Measurements from ENCODE around the gene SLC7A1. TPM values are rescaled to one million over a fixed set of nuclear protein-coding genes. Genes with fewer than 3 reads are reported as not detected.

Gene SLC7A1
- polyA plus RNA-seq, 1 experiment = 43.2 TPM

DNA sequence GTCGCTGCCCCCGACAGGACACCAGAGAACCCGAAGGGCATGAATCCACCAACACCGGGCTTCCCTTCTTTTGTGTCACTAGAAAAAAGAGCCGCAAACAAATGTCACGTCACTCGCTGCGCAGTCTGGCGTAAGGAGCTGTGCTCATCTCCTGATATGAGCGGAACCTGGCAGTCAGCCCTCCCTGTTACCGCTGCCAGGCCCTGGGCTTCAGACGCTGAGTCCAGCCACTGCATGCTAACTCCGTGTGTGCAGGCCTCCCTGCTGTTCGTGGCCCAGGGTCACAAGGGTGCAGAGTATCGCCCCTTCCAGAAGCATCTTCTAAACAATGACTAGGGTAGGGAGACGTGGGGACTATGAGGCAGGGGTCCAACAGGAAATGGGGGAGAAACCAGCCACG, 71.3 kb downstream of the SLC7A1 start:
- H3K36me3 ChIP-seq (ENCODE audit: control insufficient read depth, insufficient read depth, low read length) = peaks cover 28% of the 10 kb centered on the region
- DNase-seq (ENCODE audit: low read depth) = no peak
- no peak overlapping the region for H3K4me3 ChIP-seq (ENCODE audit: low read depth, low read length)
- ChIA-PET POLR2A (no interaction called here), CTCF (no interaction called here)
- TF ChIP-seq, protein P1, sequence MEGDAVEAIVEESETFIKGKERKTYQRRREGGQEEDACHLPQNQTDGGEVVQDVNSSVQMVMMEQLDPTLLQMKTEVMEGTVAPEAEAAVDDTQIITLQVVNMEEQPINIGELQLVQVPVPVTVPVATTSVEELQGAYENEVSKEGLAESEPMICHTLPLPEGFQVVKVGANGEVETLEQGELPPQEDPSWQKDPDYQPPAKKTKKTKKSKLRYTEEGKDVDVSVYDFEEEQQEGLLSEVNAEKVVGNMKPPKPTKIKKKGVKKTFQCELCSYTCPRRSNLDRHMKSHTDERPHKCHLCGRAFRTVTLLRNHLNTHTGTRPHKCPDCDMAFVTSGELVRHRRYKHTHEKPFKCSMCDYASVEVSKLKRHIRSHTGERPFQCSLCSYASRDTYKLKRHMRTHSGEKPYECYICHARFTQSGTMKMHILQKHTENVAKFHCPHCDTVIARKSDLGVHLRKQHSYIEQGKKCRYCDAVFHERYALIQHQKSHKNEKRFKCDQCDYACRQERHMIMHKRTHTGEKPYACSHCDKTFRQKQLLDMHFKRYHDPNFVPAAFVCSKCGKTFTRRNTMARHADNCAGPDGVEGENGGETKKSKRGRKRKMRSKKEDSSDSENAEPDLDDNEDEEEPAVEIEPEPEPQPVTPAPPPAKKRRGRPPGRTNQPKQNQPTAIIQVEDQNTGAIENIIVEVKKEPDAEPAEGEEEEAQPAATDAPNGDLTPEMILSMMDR (IDR thresholded peaks at IDR 0.05; ENCODE audit: insufficient read depth, low read depth, low read length) = no peak
- no peaks in the 10 kb centered on the region for H3K27me3 ChIP-seq (ENCODE audit: control insufficient read depth, insufficient read depth, low read length)

DNA sequence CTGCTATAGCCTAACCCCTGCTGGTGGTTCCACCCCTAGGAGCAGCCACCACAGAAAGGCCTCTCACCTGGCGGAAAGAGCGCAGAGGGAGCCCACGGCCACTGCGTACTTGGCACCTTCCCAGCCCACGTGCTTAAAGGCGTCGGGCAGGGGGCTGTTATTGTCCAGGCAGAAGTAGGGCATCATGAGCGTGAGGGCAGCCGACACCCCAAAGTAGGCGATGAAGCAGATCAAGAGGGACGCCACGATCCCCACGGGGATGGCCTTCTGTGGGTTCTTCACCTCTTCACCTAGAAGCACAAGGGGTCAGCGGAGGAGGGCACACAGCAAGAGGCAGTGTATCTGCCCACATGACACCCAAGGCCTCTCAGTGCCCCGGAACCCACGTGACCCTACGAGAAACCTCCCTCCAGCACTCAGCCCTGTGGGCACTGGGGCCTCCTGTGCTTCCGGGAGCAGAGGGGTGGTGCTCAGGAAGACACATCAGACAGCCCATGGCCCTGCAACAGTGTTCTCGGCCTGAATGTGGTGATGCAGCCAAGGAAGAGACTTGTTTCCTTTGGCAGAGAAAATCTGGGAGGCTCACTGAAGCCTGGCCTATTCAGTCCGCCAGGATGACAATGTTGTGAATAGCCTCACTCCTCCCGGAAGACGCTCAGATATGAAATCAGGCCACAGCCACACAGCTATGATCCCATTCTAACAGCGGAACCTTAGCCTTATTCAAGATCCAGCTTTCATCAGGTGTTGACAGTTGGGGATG, 72.1 kb downstream of the SLC7A1 start:
- ChIA-PET POLR2A (no interaction called here), CTCF (interaction anchor here (1.4 kb wide), 1 partner anchor 15 kb away, joined by 5 read pairs; no protein-coding TSS in a partner anchor)
- TF ChIP-seq, protein P1 (IDR thresholded peaks at IDR 0.05; ENCODE audit: insufficient read depth, low read depth, low read length) = no peak
- DNase-seq (ENCODE audit: low read depth) = no peak
- Histone ChIP-seq H3K27me3 (ENCODE audit: control insufficient read depth, insufficient read depth, low read length) (no peaks in the 10 kb centered on the region), H3K36me3 (ENCODE audit: control insufficient read depth, insufficient read depth, low read length) (peaks cover 31% of the 10 kb centered on the region), H3K4me3 (ENCODE audit: low read depth, low read length) (no peak overlapping the region)

DNA sequence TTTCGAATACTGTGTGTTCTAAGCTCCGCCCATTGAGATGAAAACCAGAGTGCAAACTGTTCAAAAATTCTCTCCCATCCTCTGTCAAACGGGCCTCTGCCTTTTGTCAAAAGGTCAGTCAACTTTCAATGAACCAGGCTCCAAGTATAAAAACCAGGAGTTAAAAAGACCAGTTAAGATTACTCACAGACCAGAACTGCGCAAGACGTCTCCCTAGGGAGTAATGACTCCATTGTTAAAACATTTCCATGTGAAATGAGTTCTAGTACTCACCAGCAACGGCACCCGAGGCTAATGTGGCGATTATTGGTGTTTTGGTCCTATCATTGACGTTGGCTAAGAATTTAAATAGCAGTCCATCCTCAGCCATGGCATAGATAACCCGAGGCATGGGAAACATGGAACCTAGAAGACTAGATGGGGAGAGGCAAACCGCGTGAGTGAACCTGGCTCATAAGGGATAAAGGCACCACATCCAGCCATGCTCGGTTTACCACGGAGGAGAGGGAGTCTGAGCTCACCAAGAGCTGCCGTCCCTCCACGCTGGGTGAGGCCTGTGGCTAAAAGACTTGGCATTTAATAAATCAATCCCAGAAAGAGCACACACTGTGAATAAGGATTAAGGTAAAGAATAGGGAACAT, 73.3 kb downstream of the SLC7A1 start:
- ChIA-PET POLR2A (no interaction called here), CTCF (interaction anchor here (0.7 to 4.9 kb wide), 3 partner anchors 9 to 14 kb away, joined by 3 to 23 read pairs (median 4); no protein-coding TSS in a partner anchor)
- peak; percentile 86 for DNase-seq (ENCODE audit: low read depth)
- TF ChIP-seq, protein P1 (IDR thresholded peaks at IDR 0.05; ENCODE audit: insufficient read depth, low read depth, low read length) = 0 out of 2 replicates have a peak, but pooled peaks have one; percentile 7
- Histone ChIP-seq H3K36me3 (ENCODE audit: control insufficient read depth, insufficient read depth, low read length) (peaks cover 26% of the 10 kb centered on the region), H3K4me3 (ENCODE audit: low read depth, low read length) (no peak overlapping the region), H3K27me3 (ENCODE audit: control insufficient read depth, insufficient read depth, low read length) (no peaks in the 10 kb centered on the region)

DNA sequence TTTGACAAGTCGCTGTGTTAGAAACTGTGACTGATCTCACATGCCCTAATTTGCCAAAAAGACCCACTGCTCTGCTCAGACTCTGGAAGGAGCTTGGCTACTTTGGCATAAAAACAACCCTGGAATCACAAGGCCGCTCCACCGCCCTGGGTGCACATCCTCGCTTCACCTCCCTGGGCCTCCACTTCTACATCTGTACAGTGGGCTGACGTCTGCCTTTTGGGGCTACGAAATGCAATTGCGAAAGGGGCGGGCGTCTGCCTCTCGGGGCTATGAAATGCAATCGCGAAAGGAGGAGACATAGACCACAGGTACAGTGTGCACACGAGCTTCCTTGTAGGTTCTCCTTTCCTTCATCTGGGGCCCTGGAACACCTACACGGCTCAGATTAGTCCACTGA, 74.2 kb downstream of the SLC7A1 start:
- no peak for DNase-seq (ENCODE audit: low read depth)
- Histone ChIP-seq H3K27me3 (ENCODE audit: control insufficient read depth, insufficient read depth, low read length) (no peaks in the 10 kb centered on the region), H3K4me3 (ENCODE audit: low read depth, low read length) (no peak overlapping the region), H3K36me3 (ENCODE audit: control insufficient read depth, insufficient read depth, low read length) (peaks cover 29% of the 10 kb centered on the region)
- TF ChIP-seq, protein P1 (IDR thresholded peaks at IDR 0.05; ENCODE audit: insufficient read depth, low read depth, low read length) = no peak
- CTCF ChIA-PET = interaction anchor here (4.9 kb wide), 1 partner anchor 13 kb away, joined by 23 read pairs; no protein-coding TSS in a partner anchor
- POLR2A ChIA-PET = no interaction called here

DNA sequence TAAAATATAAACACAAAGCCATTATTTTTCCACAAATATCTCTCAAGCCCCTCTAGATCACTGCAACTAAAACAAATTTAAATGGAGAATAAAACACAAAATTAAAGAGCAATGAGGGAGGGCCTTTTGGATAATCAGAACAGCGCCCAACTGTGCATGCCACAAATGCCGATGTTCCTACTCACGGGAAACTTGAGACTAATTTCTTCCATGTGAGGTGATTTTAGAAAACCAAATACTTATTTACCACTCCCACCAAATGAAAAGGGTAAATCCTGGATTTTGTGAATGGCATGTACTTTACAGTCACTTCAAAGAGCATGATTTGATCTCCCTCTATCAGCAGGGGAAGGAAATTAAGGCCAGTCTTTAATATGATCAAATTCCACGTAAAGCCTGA, 74.8 kb downstream of the SLC7A1 start:
- POLR2A ChIA-PET = no interaction called here
- H3K4me3 ChIP-seq (ENCODE audit: low read depth, low read length) = no peak overlapping the region
- CTCF ChIA-PET = interaction anchor here (4.9 kb wide), 1 partner anchor 13 kb away, joined by 23 read pairs; no protein-coding TSS in a partner anchor
- DNase-seq (ENCODE audit: low read depth) = peak; percentile 73
- TF ChIP-seq, protein P1 (IDR thresholded peaks at IDR 0.05; ENCODE audit: insufficient read depth, low read depth, low read length) = no peak
- H3K36me3 ChIP-seq (ENCODE audit: control insufficient read depth, insufficient read depth, low read length) = peaks cover 32% of the 10 kb centered on the region
- H3K27me3 ChIP-seq (ENCODE audit: control insufficient read depth, insufficient read depth, low read length) = no peaks in the 10 kb centered on the region
